Measurements from ENCODE around the gene PKM. TPM values are rescaled to one million over a fixed set of nuclear protein-coding genes. Genes with fewer than 3 reads are reported as not detected.

PKM gene
- total and polyA plus RNA-seq, 9 of the 15 experiments (the other 6 are each of a cell fraction or from before 2014, with no cell fraction given), result 140 to 825 (median 383) TPM

GRCh38 chr15:72231833-72232478 lies 966 bp upstream of the PKM start (continued):
- TF ChIP-seq CHD4 (IDR thresholded peaks at IDR 0.05; ENCODE audit: insufficient read depth, insufficient replicate concordance, low read depth, low read length, poor library complexity, severe bottlenecking), result no peak
- peak; percentile 84 for TF ChIP-seq PML (IDR thresholded peaks at IDR 0.05; ENCODE audit: low read length)
- TF ChIP-seq POLR2B (IDR thresholded peaks at IDR 0.05; ENCODE audit: low read depth, partially characterized antibody), result no peak
- TF ChIP-seq MECOM (CRISPR knock-in tag; IDR thresholded peaks at IDR 0.05), result no peak
- TF ChIP-seq KLF10 (CRISPR knock-in tag; IDR thresholded peaks at IDR 0.05), result no peak
- TF ChIP-seq MXI1 (IDR thresholded peaks at IDR 0.05; ENCODE audit: low read depth, low read length), result peak; percentile 50; the same call in 1 of the 2 replicates
- TF ChIP-seq HDAC1 (IDR thresholded peaks at IDR 0.05), result peak; percentile 61 to 95; a peak in 3 of 4 replicates
- peak; percentile 90 for TF ChIP-seq NCOR1 (IDR thresholded peaks at IDR 0.05)
- TF ChIP-seq ZFX (CRISPR knock-in tag; IDR thresholded peaks at IDR 0.05), result no peak
- no peak for TF ChIP-seq USF1 (CRISPR knock-in tag; IDR thresholded peaks at IDR 0.05)
- no peak for TF ChIP-seq HNRNPH1 (optimal IDR thresholded peaks at IDR 0.05; ENCODE audit: low read depth, low read length)
- TF ChIP-seq CHCHD3 (CRISPR knock-in tag; IDR thresholded peaks at IDR 0.05), result no peak
- peak; percentile 92 for TF ChIP-seq TCF3 (CRISPR knock-in tag; IDR thresholded peaks at IDR 0.05)
- TF ChIP-seq SMAD2 (IDR thresholded peaks at IDR 0.05; ENCODE audit: low read depth, low read length), result no peak
- peak; percentile 48; the same call in 1 of the 2 replicates for TF ChIP-seq C11orf30 (IDR thresholded peaks at IDR 0.05; ENCODE audit: low read depth)
- peak; percentile 67; the same call in 1 of the 2 replicates for TF ChIP-seq FOXM1 (IDR thresholded peaks at IDR 0.05; ENCODE audit: low read depth)
- TF ChIP-seq FOXM1 (CRISPR knock-in tag; IDR thresholded peaks at IDR 0.05; ENCODE audit: low read depth), result no peak
- TF ChIP-seq ZKSCAN8 (CRISPR knock-in tag; IDR thresholded peaks at IDR 0.05), result no peak
